IPS-18c (cell line): ENCODE results near the gene ORC4.

ENCODE experiments used
- H3K4me3 ChIP-seq: 2 replicates; pipeline ENCODE4 v1.7.0; 2013; ENCODE audit warnings: low read depth, mild to moderate bottlenecking, low read length, moderate library complexity; ENCODE audit not compliant: insufficient read depth
- H3K9me3 ChIP-seq: one replicate; pipeline ENCODE4 v1.6.1; 2013; ENCODE audit warnings: mild to moderate bottlenecking, low read length, moderate library complexity; ENCODE audit not compliant: control insufficient read depth, insufficient read depth

ORC4 gene

DNA sequence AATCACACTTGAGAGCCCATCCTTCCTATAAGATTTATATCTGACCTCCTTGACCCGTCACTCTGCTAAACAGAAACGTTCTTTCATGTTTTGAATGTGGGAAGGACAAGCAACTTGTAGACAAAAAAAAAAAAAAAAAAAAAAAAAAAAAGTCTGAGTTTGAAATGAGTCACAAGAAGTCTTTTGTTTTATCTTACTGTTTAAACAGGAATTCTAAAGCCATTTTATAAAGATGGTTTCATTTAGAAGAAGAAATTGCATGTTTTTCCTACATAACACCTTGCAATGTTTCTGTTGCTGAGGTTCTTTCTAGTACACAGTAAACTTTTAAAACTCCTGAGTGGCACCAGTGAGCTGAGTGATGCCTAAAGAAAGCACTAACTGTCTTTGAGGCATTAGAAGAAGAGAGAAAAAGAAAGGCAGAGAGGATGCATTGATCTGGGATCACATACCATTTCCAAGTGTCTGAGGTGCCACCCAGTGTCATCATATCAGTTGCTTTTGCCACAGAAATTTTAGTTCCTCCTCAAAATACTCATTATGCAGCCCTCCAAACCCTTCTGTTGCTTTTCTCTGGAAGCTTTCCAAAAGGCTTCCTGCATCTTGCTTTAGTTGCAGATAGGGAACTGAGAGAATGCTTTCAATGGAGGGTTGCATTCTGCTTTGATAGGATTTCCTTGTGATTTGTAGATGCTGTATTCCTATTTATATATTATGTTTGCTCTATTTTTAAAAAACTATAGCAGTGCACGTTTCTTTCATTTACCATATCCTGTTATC is 106.6 kb downstream of the ORC4 start:
- no peak overlapping the region for H3K4me3 ChIP-seq
- no peaks in the 10 kb centered on the region for H3K9me3 ChIP-seq

DNA sequence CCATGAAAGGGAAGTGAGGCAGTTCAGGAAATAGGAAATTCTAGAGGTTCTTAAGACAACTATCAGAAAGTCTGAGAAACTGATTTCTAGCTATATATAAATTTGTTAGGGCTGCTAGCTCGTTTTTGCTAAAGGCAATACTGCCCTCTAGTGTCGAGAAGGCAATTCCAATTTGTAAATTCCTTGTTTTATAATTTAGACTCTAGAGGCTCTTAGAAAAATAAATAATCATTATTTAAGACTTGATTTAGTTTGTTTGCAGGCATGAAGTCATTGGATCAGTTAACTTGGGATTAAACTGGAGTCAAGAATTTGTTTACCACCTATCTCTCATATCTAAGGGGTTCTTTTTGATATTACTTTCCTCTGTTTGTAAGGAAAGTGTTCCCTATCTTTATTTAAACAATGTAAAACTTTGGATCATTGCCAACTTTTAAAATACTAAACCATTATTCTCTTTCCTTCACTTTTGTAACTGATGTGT is 109.5 kb downstream of the ORC4 start:
- H3K4me3 ChIP-seq: no peak overlapping the region
- H3K9me3 ChIP-seq: no peaks in the 10 kb centered on the region

DNA sequence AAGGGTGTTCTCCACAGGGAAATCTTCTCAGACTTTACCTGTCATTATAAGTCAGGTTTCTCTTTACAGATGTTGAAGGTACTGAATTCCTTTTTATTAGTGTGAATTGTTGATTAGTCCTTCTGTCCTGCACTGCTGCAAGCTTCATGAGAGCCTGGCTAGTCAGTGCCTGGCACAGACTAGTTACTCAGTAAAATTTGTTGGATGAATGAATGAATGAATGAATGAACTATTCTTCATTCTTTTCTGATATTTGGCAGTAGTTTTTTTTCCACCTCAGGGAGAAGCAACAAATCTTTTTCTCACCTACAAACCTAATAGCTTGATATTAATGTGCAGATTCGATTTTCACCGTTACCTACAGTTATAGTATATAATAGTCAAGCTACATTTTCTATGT is 111.4 kb downstream of the ORC4 start:
- Histone ChIP-seq H3K9me3 (no peaks in the 10 kb centered on the region), H3K4me3 (no peak overlapping the region)

DNA sequence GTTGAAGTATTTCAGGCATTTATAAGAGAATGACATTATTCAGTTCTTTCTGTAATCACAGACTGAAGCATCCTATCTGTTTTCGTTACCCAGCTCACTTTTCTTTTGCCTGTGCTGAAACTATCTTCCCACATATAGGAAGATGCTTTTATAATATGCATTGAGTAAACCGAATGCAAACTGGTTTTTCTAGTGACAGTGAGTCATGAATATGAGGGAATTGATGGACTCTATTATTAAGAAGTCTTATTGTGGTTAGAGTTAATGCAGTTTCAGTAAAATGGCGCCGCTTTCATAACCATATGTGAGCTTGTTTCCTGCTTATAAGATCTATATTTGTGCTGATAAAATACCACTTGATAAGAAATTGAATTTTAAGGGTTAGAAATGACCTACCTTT is 116.5 kb downstream of the ORC4 start:
- H3K4me3 ChIP-seq: no peak overlapping the region
- no peaks in the 10 kb centered on the region for H3K9me3 ChIP-seq

DNA sequence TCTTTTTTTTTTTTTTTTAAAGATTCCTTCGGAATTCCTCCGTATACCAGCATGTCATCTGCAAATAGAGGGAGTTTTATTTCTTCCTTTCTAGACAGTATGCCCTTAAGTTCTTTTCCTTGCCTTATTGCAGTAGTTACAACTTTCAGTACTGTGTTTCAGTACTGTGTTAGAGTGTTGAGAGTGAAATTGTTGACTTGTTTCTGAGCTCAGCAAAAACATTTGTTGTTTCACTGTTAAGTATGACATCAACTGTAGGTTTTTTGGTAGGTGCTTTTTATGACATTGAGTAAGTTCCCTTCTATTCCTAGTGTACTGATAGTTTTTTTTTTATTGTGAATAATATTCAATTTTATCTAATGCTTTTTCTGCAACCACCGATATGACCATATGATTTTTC is 131.9 kb downstream of the ORC4 start:
- H3K9me3 ChIP-seq: no peaks in the 10 kb centered on the region

DNA sequence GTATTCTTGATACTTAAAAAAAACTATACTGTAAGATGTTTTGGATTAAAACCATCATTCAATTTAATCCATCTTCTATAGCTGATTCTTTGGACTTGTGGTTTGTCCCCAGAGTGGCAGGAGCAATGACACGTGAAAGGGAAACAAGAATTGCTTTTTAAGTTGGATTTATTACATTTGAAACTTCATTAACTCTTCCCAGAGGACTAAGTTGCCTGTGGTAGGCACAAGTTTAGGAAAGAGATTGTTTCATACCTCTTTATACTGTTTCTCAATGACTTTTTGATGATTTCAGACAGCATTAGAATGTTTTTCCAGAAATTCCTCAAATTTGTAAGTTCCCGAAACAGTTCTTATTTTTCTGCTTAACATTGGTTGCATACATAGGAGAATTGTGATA is 134.4 kb downstream of the ORC4 start:
- no peaks in the 10 kb centered on the region for H3K9me3 ChIP-seq
- no peak overlapping the region for H3K4me3 ChIP-seq

More for the DNA sequence above, 131.9 kb downstream of the ORC4 start:
- H3K4me3 ChIP-seq: no peak overlapping the region

DNA sequence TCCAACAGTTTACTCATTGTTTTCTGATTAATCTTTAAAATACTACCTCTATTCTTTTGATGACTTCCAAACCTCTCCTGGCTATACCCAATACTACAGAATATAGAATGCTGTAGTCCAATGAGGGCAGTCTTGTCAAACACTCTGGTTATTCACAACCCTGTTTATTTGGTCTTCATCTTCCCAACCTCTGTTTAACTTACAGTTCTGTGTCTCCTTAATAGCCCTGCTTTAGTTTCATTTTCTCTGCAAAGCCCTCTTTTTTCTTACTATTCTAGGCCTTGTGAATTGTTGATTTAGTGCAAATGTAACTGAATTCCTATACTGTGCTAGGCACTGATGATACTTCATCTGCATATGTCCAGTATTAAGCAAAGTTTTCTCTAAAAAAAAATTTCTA is 135.7 kb downstream of the ORC4 start:
- Histone ChIP-seq H3K9me3 (no peaks in the 10 kb centered on the region), H3K4me3 (no peak overlapping the region)

DNA sequence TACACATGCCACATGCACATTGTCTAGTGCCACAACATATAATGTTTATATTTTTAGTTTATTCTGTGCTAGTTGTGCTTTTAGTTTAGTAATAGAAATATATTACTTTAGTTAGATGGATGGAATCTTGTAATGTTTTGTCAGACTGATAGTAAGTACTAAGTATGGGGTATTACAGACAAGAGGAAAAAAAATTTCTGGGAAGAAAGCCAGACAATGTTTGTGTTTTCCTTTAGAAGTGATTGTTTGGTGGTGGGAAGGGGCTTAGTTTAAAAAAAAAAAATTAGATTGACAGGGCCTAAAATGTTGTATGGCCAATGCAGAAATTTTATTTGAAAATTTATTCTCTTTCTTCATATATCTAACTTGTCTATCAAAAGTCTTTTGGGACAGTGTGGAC is 137.9 kb downstream of the ORC4 start:
- Histone ChIP-seq H3K4me3 (no peak overlapping the region), H3K9me3 (no peaks in the 10 kb centered on the region)
